HCT116 (cell line): ENCODE data around the gene CCL15.
"Not testable (repeated sequence)": the region's sequence is repeated elsewhere in the genome, so short reads cannot be mapped to it uniquely, and the experiment has no call there.

Experiments used
- POLR2A ChIP-seq: IDR thresholded peaks from 2 replicates; pipeline ENCODE4 v1.7.0; 2011; ENCODE audit warnings: borderline replicate concordance; ENCODE audit not compliant: insufficient read depth, insufficient read length; ENCODE audit errors: extremely low read depth
- POLR2AphosphoS5 ChIP-seq: IDR thresholded peaks from 2 replicates; pipeline ENCODE4 v1.6.1; 2011; ENCODE audit warnings: mild to moderate bottlenecking, low read depth, low read length, moderate library complexity
- SRF ChIP-seq: IDR thresholded peaks from 2 replicates; pipeline ENCODE4 v1.6.1; 2012; ENCODE audit warnings: low read depth
- TF ChIP-seq, protein P1 (sequence below), 3 experiments: fragments of 200-600 bp in 1 of 3; sonication (generic) in 1 of 3; IDR thresholded peaks in 2 of 3; conservative IDR thresholded peaks in 1 of 3; 2 replicates each; pipeline ENCODE4 v1.5.1; 2012 to 2017; ENCODE audit warnings: low read depth in 2 of 3, low read length in 2 of 3, antibody characterized with exemption in 1 of 3, borderline replicate concordance in 1 of 3, control low read depth in 1 of 3, mild to moderate bottlenecking in 1 of 3, mixed read lengths in 1 of 3, mixed run types in 1 of 3, moderate library complexity in 1 of 3; ENCODE audit not compliant: insufficient read depth in 1 of 3
- TF ChIP-seq, protein P2 (sequence below): IDR thresholded peaks from 2 replicates; pipeline ENCODE4 v1.6.1; 2012

DNA sequence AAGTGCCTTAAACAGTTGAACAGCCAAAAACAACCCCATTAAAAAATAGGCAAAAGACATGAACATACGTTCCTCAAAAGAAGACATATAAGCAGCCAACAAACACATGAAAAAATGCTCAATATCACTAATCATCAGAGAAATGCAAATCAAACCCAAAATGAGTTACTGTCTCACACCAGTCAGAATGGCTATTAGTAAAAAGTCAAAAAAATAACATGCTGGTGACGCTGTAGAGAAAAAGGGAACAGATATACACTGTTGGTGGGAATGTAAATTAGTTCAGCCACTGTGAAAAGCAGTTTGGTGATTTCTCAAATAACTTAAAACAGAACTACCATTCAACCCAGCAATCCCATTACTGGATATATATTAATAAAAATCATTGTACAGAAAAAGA lies 6.0 kb downstream of the CCL15 start:
- TF ChIP-seq, protein P1, sequence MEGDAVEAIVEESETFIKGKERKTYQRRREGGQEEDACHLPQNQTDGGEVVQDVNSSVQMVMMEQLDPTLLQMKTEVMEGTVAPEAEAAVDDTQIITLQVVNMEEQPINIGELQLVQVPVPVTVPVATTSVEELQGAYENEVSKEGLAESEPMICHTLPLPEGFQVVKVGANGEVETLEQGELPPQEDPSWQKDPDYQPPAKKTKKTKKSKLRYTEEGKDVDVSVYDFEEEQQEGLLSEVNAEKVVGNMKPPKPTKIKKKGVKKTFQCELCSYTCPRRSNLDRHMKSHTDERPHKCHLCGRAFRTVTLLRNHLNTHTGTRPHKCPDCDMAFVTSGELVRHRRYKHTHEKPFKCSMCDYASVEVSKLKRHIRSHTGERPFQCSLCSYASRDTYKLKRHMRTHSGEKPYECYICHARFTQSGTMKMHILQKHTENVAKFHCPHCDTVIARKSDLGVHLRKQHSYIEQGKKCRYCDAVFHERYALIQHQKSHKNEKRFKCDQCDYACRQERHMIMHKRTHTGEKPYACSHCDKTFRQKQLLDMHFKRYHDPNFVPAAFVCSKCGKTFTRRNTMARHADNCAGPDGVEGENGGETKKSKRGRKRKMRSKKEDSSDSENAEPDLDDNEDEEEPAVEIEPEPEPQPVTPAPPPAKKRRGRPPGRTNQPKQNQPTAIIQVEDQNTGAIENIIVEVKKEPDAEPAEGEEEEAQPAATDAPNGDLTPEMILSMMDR (IDR thresholded peaks at IDR 0.05 in 2 of 3, conservative IDR thresholded peaks at IDR 0.05 in 1 of 3; ENCODE audit: borderline replicate concordance in 1 of 3, insufficient read depth in 1 of 3, low read depth in 2 of 3, low read length in 2 of 3) = not testable (repeated sequence)
- TF ChIP-seq SRF, POLR2AphosphoS5, POLR2A: not testable (repeated sequence)
- TF ChIP-seq, protein P2, sequence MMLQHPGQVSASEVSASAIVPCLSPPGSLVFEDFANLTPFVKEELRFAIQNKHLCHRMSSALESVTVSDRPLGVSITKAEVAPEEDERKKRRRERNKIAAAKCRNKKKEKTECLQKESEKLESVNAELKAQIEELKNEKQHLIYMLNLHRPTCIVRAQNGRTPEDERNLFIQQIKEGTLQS = not testable (repeated sequence)
